Measurements from ENCODE around the gene ITGAL. TPM values are rescaled to one million over a fixed set of nuclear protein-coding genes. Genes with fewer than 3 reads are reported as not detected.
A peak's percentile ranks its signal among the peaks of the same experiment; 100 is the strongest.

The ITGAL gene
- total RNA-seq, 1 donor from 2014 or later: 0.23 TPM

GRCh38 chr16:30525844-30526136, 53.2 kb downstream of the ITGAL start:
- Histone ChIP-seq H4K20me1 (ENCODE audit: insufficient read depth, low read length) (no peaks in the 10 kb centered on the region), H3K27me3 (ENCODE audit: insufficient read depth, low read length) (no peaks in the 10 kb centered on the region), H3K4me3 (ENCODE audit: insufficient read depth, low read depth, low read length) (peak overlapping the region; percentile 66), H2AFZ (ENCODE audit: low read depth, low read length) (peak overlapping the region; percentile 66), H3K27ac (ENCODE audit: low read depth, low read length) (no peak overlapping the region), H3K36me3 (ENCODE audit: insufficient read depth, low read length) (no peaks in the 10 kb centered on the region), H3K4me2 (ENCODE audit: low read length) (peak overlapping the region; percentile 99), H3K79me2 (ENCODE audit: insufficient read depth, low read length) (peaks cover 6% of the 10 kb centered on the region), H3K9ac (ENCODE audit: low read length) (peak overlapping the region; percentile 90), H3K4me1 (ENCODE audit: insufficient read depth, low read length) (peaks cover 5% of the 10 kb centered on the region), H3K9me3 (ENCODE audit: insufficient read depth, low read depth, low read length) (no peaks in the 10 kb centered on the region)
- Mint-ChIP-seq H3K4me1 (ENCODE audit: low read depth, unreplicated experiment) (peaks cover 4% of the 10 kb centered on the region), H3K9me3 (ENCODE audit: unreplicated experiment) (no peaks in the 10 kb centered on the region), H3K4me3 (ENCODE audit: unreplicated experiment) (peak overlapping the region; percentile 92), H3K36me3 (ENCODE audit: low read depth, unreplicated experiment) (no peaks in the 10 kb centered on the region), H3K27me3 (ENCODE audit: low read depth, unreplicated experiment) (no peaks in the 10 kb centered on the region), H3K27ac (ENCODE audit: unreplicated experiment) (no peak overlapping the region)
- TF ChIP-seq EZH2 (IDR thresholded peaks at IDR 0.05; ENCODE audit: insufficient read depth, low read length): no peak
- no peak for TF ChIP-seq CTCF (IDR thresholded peaks at IDR 0.05; ENCODE audit: insufficient read depth, low read depth, low read length)
- FAIRE-seq: no peak
- DNase-seq (ENCODE audit: low read depth): no peak

GRCh38 chr16:30526137-30526822, 53.7 kb downstream of the ITGAL start, which contains the start of gene ZNF768:
Gene ZNF768, minus strand, starts transcription at chr16:30526566. Its CDS starts 153 bp downstream, at chr16:30526413.
- TF ChIP-seq EZH2 (IDR thresholded peaks at IDR 0.05; ENCODE audit: insufficient read depth, low read length) (no peak), CTCF (IDR thresholded peaks at IDR 0.05; ENCODE audit: insufficient read depth, low read depth, low read length) (no peak)
- H3K27ac ChIP-seq (ENCODE audit: low read depth, low read length): peak within 1 kb of the TSS; percentile 92
- no peak for DNase-seq (ENCODE audit: low read depth)

More at GRCh38 chr16:30526137-30526822, 53.7 kb downstream of the ITGAL start, which contains the start of gene ZNF768:
- Histone ChIP-seq H3K9ac (ENCODE audit: low read length) (peak within 1 kb of the TSS; percentile 90), H3K9me3 (ENCODE audit: insufficient read depth, low read depth, low read length) (no peaks in the 10 kb centered on the region), H3K4me2 (ENCODE audit: low read length) (peak within 1 kb of the TSS; percentile 99), H4K20me1 (ENCODE audit: insufficient read depth, low read length) (no peaks in the 10 kb centered on the region), H3K27me3 (ENCODE audit: insufficient read depth, low read length) (no peaks in the 10 kb centered on the region), H3K4me1 (ENCODE audit: insufficient read depth, low read length) (peaks cover 5% of the 10 kb centered on the region), H3K36me3 (ENCODE audit: insufficient read depth, low read length) (no peaks in the 10 kb centered on the region), H3K79me2 (ENCODE audit: insufficient read depth, low read length) (peaks cover 6% of the 10 kb centered on the region), H3K4me3 (ENCODE audit: insufficient read depth, low read depth, low read length) (peak within 1 kb of the TSS; percentile 84), H2AFZ (ENCODE audit: low read depth, low read length) (peak within 1 kb of the TSS; percentile 92)
- H3K4me3 Mint-ChIP-seq (ENCODE audit: unreplicated experiment): peak within 1 kb of the TSS; percentile 92
- H3K4me1 Mint-ChIP-seq (ENCODE audit: low read depth, unreplicated experiment): peaks cover 4% of the 10 kb centered on the region
- no peak for FAIRE-seq
- no peaks in the 10 kb centered on the region for H3K27me3 Mint-ChIP-seq (ENCODE audit: low read depth, unreplicated experiment)
- no peaks in the 10 kb centered on the region for H3K9me3 Mint-ChIP-seq (ENCODE audit: unreplicated experiment)
- H3K36me3 Mint-ChIP-seq (ENCODE audit: low read depth, unreplicated experiment): no peaks in the 10 kb centered on the region
- no peak within 1 kb of the TSS for H3K27ac Mint-ChIP-seq (ENCODE audit: unreplicated experiment)

Measured in astrocyte (in vitro differentiated cells and primary cell).